GM23338 (cell line): ENCODE results near the gene UBL3. TPM values are rescaled to one million over a fixed set of nuclear protein-coding genes. Genes with fewer than 3 reads are reported as not detected.
A peak's percentile ranks its signal among the peaks of the same experiment; 100 is the strongest.

Source experiments
- ATAC-seq: fragments of 200-7000 bp; cut with Tn5 transposase; 3 replicates; pipeline ENCODE4 v1.9.1; 2020
- DNase-seq: peaks from one replicate; pipeline ENCODE4 v3.0.0-alpha.2; 2015; ENCODE audit warnings: low spot score
- H2AFZ ChIP-seq: fragments of 200-600 bp; sonication (generic); 2 replicates; pipeline ENCODE4 v1.8.0; 2016; ENCODE audit warnings: antibody characterized with exemption, mild to moderate bottlenecking, moderate library complexity
- H3F3A ChIP-seq: fragments of 200-600 bp; sonication (generic); replicated peaks from 2 replicates; pipeline ENCODE4 v1.8.0; 2017; ENCODE audit warnings: antibody characterized with exemption, mixed run types, low read depth
- H3K27ac ChIP-seq: fragments of 200-600 bp; sonication (generic); 2 replicates; pipeline ENCODE4 v1.6.1; 2016; ENCODE audit warnings: low read depth
- H3K27me3 ChIP-seq: fragments of 200-600 bp; sonication (generic); 2 replicates; pipeline ENCODE4 v1.8.0; 2016; ENCODE audit warnings: mild to moderate bottlenecking, mixed run types, moderate library complexity; ENCODE audit not compliant: insufficient read depth
- H3K36me3 ChIP-seq: fragments of 200-600 bp; sonication (generic); 2 replicates; pipeline ENCODE4 v1.8.0; 2016; ENCODE audit warnings: mild to moderate bottlenecking; ENCODE audit not compliant: insufficient read depth
- H3K4me1 ChIP-seq: fragments of 200-600 bp; sonication (generic); 2 replicates; pipeline ENCODE4 v1.8.0; 2016; ENCODE audit warnings: mild to moderate bottlenecking, moderate library complexity; ENCODE audit not compliant: insufficient read depth
- H3K4me2 ChIP-seq: fragments of 200-600 bp; sonication (generic); 2 replicates; pipeline ENCODE4 v1.7.1; 2017; ENCODE audit warnings: mixed run types
- H3K4me3 ChIP-seq: fragments of 200-600 bp; sonication (generic); 2 replicates; pipeline ENCODE4 v1.6.1; 2016; ENCODE audit warnings: mixed run types
- H3K79me2 ChIP-seq: fragments of 200-600 bp; sonication (generic); replicated peaks from 2 replicates; pipeline ENCODE4 v1.8.0; 2017; ENCODE audit warnings: mild to moderate bottlenecking; ENCODE audit not compliant: insufficient read depth
- H3K9me2 ChIP-seq: fragments of 200-600 bp; sonication (generic); 2 replicates; pipeline ENCODE4 v1.8.0; 2017; ENCODE audit not compliant: insufficient read depth
- H4K20me1 ChIP-seq: fragments of 200-600 bp; sonication (generic); replicated peaks from 2 replicates; pipeline ENCODE4 v1.8.0; 2017; ENCODE audit warnings: mild to moderate bottlenecking; ENCODE audit not compliant: insufficient read depth
- H3K27ac Mint-ChIP-seq: 2 replicates; pipeline ENCODE4 v1.8.0; 2020; ENCODE audit warnings: inconsistent platforms, mild to moderate bottlenecking, moderate library complexity, mixed read lengths
- H3K27me3 Mint-ChIP-seq: 3 replicates; pipeline ENCODE4 v1.8.0; 2022; ENCODE audit warnings: low read depth, mild to moderate bottlenecking, moderate library complexity, mixed read lengths, inconsistent platforms; ENCODE audit not compliant: insufficient read depth, poor library complexity
- H3K36me3 Mint-ChIP-seq: 3 replicates; pipeline ENCODE4 v1.8.0; 2021; ENCODE audit warnings: low read depth, mild to moderate bottlenecking, inconsistent platforms, moderate library complexity, mixed read lengths
- H3K4me1 Mint-ChIP-seq: 3 replicates; pipeline ENCODE4 v1.8.0; 2020; ENCODE audit warnings: mild to moderate bottlenecking, inconsistent platforms, mixed read lengths
- H3K4me3 Mint-ChIP-seq: 3 replicates; pipeline ENCODE4 v1.8.0; 2021; ENCODE audit warnings: moderate library complexity, mild to moderate bottlenecking, inconsistent platforms, mixed read lengths
- H3K9me3 Mint-ChIP-seq: 3 replicates; pipeline ENCODE4 v1.8.0; 2020; ENCODE audit warnings: moderate library complexity, mild to moderate bottlenecking, inconsistent platforms, mixed read lengths
- CREB1 ChIP-seq: fragments of 250-450 bp; sonication (Bioruptor Pico); IDR thresholded peaks from 2 replicates; pipeline ENCODE4 v1.5.0; 2020; ENCODE audit warnings: low read depth, mild to moderate bottlenecking, moderate library complexity
- EZH2 ChIP-seq: fragments of 200-600 bp; sonication (generic); IDR thresholded peaks from one replicate; pipeline ENCODE4 v1.8.0; 2017; ENCODE audit warnings: antibody characterized with exemption, mild to moderate bottlenecking, low read depth; ENCODE audit not compliant: unreplicated experiment
- EZH2phosphoT487 ChIP-seq: fragments of 200-600 bp; sonication (generic); IDR thresholded peaks from one replicate; pipeline ENCODE4 v1.8.1; 2018; ENCODE audit warnings: antibody characterized with exemption; ENCODE audit not compliant: unreplicated experiment
- JUNB ChIP-seq: IDR thresholded peaks from one replicate; pipeline ENCODE4 v1.6.1; 2016; ENCODE audit warnings: antibody characterized with exemption; ENCODE audit not compliant: unreplicated experiment
- NANOG ChIP-seq: IDR thresholded peaks from 2 replicates; pipeline ENCODE4 v1.6.1; 2016; ENCODE audit warnings: antibody characterized with exemption, borderline replicate concordance
- POLR2AphosphoS5 ChIP-seq: IDR thresholded peaks from 2 replicates; pipeline ENCODE4 v1.6.1; 2016; ENCODE audit warnings: antibody characterized with exemption, low read depth
- STAT1 ChIP-seq: IDR thresholded peaks from one replicate; pipeline ENCODE4 v1.6.1; 2016; ENCODE audit warnings: antibody characterized with exemption; ENCODE audit not compliant: unreplicated experiment
- ZNF114 ChIP-seq: fragments of 250-450 bp; sonication (Bioruptor Pico); IDR thresholded peaks from 2 replicates; pipeline ENCODE4 v1.5.0; 2020; ENCODE audit warnings: mild to moderate bottlenecking, moderate library complexity
- ZNF331 ChIP-seq: fragments of 250-450 bp; sonication (Bioruptor Pico); IDR thresholded peaks from 2 replicates; pipeline ENCODE4 v1.5.0; 2020; ENCODE audit warnings: low read depth, mild to moderate bottlenecking, moderate library complexity
- polyA plus RNA-seq: library from polyadenylated mRNA; unstranded; fragments of >200 nt; fragmentation: Nextera tagmentation; extraction: Ambion mirVana; gene quantifications from 2 replicates; pipeline ENCODE4 v1.2.1, GENCODE V29; 2016
- total RNA-seq: library from RNA; depleted of rRNA; stranded (reverse); fragments of >200 nt; shearing (Covaris generic); gene quantifications from 2 replicates; pipeline ENCODE4 v1.2.3, GENCODE V29; 2014
- TF ChIP-seq, protein P1 (sequence below): fragments of 250-450 bp; sonication (Bioruptor Pico); IDR thresholded peaks from 2 replicates; pipeline ENCODE4 v1.5.0; 2020; ENCODE audit warnings: mild to moderate bottlenecking, moderate library complexity
- TF ChIP-seq, protein P2 (sequence below): IDR thresholded peaks from 2 replicates; pipeline ENCODE4 v1.6.1; 2016; ENCODE audit warnings: antibody characterized with exemption
- TF ChIP-seq, protein P3 (sequence below): IDR thresholded peaks from one replicate; pipeline ENCODE4 v1.6.1; 2018; ENCODE audit warnings: antibody characterized with exemption; ENCODE audit not compliant: unreplicated experiment
- TF ChIP-seq, protein P4 (sequence below), 2 experiments: fragments of 200-600 bp in 1 of 2; sonication (generic) in 1 of 2; conservative IDR thresholded peaks; 2 replicates each; pipeline versions ENCODE4 v1.5.1 to v1.6.1; 2016 to 2017; ENCODE audit warnings: antibody characterized with exemption in 2 of 2, low read depth in 2 of 2, mild to moderate bottlenecking in 2 of 2, moderate library complexity in 1 of 2

Gene UBL3
- total and polyA plus RNA-seq, 2 experiments from 2014 or later = 9.7 to 21.1 TPM

DNA sequence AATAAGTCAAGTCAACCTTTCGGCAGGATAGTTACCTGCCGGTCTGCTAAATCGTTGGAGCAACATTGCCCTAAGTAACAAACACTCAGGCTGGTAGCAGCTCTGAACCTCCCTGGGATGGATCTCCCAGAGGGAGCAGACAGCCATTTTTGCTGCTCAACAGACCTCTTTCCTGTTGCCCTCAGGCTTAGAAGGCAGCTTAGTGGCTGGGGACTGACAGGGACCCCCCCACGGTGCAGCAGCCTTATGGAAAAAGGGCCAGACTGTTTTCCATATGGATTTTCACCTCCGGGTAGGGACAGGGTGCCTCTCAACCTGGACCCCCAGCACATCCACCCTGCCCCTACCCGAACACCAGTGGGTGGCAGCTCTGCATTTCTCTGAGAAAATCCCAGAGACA is 49.7 kb downstream of the UBL3 start:
- DNase-seq = peak; percentile 16
- Histone ChIP-seq H4K20me1 (no peaks in the 10 kb centered on the region), H3K9me2 (no peaks in the 10 kb centered on the region), H3K27me3 (no peaks in the 10 kb centered on the region), H3K4me2 (no peak overlapping the region), H3K79me2 (peaks cover 77% of the 10 kb centered on the region), H2AFZ (no peak overlapping the region), H3K27ac (no peak overlapping the region), H3K4me1 (peaks cover 41% of the 10 kb centered on the region), H3K36me3 (no peaks in the 10 kb centered on the region), H3K4me3 (no peak overlapping the region), H3F3A (no peaks in the 10 kb centered on the region)
- TF ChIP-seq POLR2AphosphoS5 (no peak), CREB1 (CRISPR knock-in tag) (no peak), JUNB (no peak), EZH2phosphoT487 (no peak), ZNF114 (no peak), ZNF331 (CRISPR knock-in tag) (no peak), NANOG (no peak), EZH2 (no peak), STAT1 (no peak)
- TF ChIP-seq, protein P1, sequence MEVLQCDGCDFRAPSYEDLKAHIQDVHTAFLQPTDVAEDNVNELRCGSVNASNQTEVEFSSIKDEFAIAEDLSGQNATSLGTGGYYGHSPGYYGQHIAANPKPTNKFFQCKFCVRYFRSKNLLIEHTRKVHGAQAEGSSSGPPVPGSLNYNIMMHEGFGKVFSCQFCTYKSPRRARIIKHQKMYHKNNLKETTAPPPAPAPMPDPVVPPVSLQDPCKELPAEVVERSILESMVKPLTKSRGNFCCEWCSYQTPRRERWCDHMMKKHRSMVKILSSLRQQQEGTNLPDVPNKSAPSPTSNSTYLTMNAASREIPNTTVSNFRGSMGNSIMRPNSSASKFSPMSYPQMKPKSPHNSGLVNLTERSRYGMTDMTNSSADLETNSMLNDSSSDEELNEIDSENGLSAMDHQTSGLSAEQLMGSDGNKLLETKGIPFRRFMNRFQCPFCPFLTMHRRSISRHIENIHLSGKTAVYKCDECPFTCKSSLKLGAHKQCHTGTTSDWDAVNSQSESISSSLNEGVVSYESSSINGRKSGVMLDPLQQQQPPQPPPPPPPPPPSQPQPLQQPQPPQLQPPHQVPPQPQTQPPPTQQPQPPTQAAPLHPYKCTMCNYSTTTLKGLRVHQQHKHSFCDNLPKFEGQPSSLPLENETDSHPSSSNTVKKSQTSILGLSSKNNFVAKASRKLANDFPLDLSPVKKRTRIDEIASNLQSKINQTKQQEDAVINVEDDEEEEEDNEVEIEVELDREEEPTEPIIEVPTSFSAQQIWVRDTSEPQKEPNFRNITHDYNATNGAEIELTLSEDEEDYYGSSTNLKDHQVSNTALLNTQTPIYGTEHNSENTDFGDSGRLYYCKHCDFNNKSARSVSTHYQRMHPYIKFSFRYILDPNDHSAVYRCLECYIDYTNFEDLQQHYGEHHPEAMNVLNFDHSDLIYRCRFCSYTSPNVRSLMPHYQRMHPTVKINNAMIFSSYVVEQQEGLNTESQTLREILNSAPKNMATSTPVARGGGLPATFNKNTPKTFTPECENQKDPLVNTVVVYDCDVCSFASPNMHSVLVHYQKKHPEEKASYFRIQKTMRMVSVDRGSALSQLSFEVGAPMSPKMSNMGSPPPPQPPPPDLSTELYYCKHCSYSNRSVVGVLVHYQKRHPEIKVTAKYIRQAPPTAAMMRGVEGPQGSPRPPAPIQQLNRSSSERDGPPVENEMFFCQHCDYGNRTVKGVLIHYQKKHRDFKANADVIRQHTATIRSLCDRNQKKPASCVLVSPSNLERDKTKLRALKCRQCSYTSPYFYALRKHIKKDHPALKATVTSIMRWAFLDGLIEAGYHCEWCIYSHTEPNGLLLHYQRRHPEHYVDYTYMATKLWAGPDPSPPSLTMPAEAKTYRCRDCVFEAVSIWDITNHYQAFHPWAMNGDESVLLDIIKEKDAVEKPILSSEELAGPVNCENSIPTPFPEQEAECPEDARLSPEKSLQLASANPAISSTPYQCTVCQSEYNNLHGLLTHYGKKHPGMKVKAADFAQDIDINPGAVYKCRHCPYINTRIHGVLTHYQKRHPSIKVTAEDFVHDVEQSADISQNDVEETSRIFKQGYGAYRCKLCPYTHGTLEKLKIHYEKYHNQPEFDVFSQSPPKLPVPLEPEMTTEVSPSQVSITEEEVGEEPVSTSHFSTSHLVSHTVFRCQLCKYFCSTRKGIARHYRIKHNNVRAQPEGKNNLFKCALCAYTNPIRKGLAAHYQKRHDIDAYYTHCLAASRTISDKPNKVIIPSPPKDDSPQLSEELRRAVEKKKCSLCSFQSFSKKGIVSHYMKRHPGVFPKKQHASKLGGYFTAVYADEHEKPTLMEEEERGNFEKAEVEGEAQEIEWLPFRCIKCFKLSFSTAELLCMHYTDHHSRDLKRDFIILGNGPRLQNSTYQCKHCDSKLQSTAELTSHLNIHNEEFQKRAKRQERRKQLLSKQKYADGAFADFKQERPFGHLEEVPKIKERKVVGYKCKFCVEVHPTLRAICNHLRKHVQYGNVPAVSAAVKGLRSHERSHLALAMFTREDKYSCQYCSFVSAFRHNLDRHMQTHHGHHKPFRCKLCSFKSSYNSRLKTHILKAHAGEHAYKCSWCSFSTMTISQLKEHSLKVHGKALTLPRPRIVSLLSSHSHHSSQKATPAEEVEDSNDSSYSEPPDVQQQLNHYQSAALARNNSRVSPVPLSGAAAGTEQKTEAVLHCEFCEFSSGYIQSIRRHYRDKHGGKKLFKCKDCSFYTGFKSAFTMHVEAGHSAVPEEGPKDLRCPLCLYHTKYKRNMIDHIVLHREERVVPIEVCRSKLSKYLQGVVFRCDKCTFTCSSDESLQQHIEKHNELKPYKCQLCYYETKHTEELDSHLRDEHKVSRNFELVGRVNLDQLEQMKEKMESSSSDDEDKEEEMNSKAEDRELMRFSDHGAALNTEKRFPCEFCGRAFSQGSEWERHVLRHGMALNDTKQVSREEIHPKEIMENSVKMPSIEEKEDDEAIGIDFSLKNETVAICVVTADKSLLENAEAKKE (CRISPR knock-in tag) = no peak
- TF ChIP-seq, protein P2, sequence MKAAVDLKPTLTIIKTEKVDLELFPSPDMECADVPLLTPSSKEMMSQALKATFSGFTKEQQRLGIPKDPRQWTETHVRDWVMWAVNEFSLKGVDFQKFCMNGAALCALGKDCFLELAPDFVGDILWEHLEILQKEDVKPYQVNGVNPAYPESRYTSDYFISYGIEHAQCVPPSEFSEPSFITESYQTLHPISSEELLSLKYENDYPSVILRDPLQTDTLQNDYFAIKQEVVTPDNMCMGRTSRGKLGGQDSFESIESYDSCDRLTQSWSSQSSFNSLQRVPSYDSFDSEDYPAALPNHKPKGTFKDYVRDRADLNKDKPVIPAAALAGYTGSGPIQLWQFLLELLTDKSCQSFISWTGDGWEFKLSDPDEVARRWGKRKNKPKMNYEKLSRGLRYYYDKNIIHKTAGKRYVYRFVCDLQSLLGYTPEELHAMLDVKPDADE = no peak
- TF ChIP-seq, protein P3, sequence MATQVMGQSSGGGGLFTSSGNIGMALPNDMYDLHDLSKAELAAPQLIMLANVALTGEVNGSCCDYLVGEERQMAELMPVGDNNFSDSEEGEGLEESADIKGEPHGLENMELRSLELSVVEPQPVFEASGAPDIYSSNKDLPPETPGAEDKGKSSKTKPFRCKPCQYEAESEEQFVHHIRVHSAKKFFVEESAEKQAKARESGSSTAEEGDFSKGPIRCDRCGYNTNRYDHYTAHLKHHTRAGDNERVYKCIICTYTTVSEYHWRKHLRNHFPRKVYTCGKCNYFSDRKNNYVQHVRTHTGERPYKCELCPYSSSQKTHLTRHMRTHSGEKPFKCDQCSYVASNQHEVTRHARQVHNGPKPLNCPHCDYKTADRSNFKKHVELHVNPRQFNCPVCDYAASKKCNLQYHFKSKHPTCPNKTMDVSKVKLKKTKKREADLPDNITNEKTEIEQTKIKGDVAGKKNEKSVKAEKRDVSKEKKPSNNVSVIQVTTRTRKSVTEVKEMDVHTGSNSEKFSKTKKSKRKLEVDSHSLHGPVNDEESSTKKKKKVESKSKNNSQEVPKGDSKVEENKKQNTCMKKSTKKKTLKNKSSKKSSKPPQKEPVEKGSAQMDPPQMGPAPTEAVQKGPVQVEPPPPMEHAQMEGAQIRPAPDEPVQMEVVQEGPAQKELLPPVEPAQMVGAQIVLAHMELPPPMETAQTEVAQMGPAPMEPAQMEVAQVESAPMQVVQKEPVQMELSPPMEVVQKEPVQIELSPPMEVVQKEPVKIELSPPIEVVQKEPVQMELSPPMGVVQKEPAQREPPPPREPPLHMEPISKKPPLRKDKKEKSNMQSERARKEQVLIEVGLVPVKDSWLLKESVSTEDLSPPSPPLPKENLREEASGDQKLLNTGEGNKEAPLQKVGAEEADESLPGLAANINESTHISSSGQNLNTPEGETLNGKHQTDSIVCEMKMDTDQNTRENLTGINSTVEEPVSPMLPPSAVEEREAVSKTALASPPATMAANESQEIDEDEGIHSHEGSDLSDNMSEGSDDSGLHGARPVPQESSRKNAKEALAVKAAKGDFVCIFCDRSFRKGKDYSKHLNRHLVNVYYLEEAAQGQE = no peak
- TF ChIP-seq, protein P4, sequence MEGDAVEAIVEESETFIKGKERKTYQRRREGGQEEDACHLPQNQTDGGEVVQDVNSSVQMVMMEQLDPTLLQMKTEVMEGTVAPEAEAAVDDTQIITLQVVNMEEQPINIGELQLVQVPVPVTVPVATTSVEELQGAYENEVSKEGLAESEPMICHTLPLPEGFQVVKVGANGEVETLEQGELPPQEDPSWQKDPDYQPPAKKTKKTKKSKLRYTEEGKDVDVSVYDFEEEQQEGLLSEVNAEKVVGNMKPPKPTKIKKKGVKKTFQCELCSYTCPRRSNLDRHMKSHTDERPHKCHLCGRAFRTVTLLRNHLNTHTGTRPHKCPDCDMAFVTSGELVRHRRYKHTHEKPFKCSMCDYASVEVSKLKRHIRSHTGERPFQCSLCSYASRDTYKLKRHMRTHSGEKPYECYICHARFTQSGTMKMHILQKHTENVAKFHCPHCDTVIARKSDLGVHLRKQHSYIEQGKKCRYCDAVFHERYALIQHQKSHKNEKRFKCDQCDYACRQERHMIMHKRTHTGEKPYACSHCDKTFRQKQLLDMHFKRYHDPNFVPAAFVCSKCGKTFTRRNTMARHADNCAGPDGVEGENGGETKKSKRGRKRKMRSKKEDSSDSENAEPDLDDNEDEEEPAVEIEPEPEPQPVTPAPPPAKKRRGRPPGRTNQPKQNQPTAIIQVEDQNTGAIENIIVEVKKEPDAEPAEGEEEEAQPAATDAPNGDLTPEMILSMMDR (conservative IDR thresholded peaks at IDR 0.05; ENCODE audit: low read depth in 2 of 2) = no peak; a peak in 1 of 4 replicates
- H3K4me3 Mint-ChIP-seq = no peak overlapping the region
- ATAC-seq = peak; percentile 76
- no peaks in the 10 kb centered on the region for H3K36me3 Mint-ChIP-seq
- peaks cover 20% of the 10 kb centered on the region for H3K4me1 Mint-ChIP-seq
- no peaks in the 10 kb centered on the region for H3K9me3 Mint-ChIP-seq
- H3K27me3 Mint-ChIP-seq = peaks cover 1% of the 10 kb centered on the region
- no peak overlapping the region for H3K27ac Mint-ChIP-seq
